ENCODE data around the gene LIFR. TPM values are rescaled to one million over a fixed set of nuclear protein-coding genes. Genes with fewer than 3 reads are reported as not detected.

The LIFR gene
- total RNA-seq, 1 donor from 2014 or later = 16.0 TPM

- no peak overlapping the region for H3K4me3 Mint-ChIP-seq (ENCODE audit: unreplicated experiment)
- H3K4me1 Mint-ChIP-seq (ENCODE audit: low read depth, unreplicated experiment) = no peaks in the 10 kb centered on the region
- Histone ChIP-seq H3K79me2 (ENCODE audit: insufficient read depth, low read length) (no peaks in the 10 kb centered on the region), H3K4me1 (ENCODE audit: insufficient read depth, low read length) (no peaks in the 10 kb centered on the region), H4K20me1 (ENCODE audit: insufficient read depth, low read length) (no peaks in the 10 kb centered on the region), H3K9me3 (ENCODE audit: insufficient read depth, low read depth, low read length) (no peaks in the 10 kb centered on the region), H3K4me3 (ENCODE audit: insufficient read depth, low read depth, low read length) (no peak overlapping the region), H2AFZ (ENCODE audit: low read depth, low read length) (no peak overlapping the region), H3K36me3 (ENCODE audit: insufficient read depth, low read length) (no peaks in the 10 kb centered on the region), H3K27ac (ENCODE audit: low read depth, low read length) (no peak overlapping the region), H3K9ac (ENCODE audit: low read length) (no peak overlapping the region), H3K4me2 (ENCODE audit: low read length) (no peak overlapping the region), H3K27me3 (ENCODE audit: insufficient read depth, low read length) (no peaks in the 10 kb centered on the region)
- DNase-seq (ENCODE audit: low read depth) (no peak), FAIRE-seq (peak; percentile 17)
- TF ChIP-seq CTCF (IDR thresholded peaks at IDR 0.05; ENCODE audit: insufficient read depth, low read depth, low read length) (no peak), EZH2 (IDR thresholded peaks at IDR 0.05; ENCODE audit: insufficient read depth, low read length) (no peak)
- H3K27ac Mint-ChIP-seq (ENCODE audit: unreplicated experiment) = no peak overlapping the region
- H3K27me3 Mint-ChIP-seq (ENCODE audit: low read depth, unreplicated experiment) = no peaks in the 10 kb centered on the region
- peaks cover 9% of the 10 kb centered on the region for H3K36me3 Mint-ChIP-seq (ENCODE audit: low read depth, unreplicated experiment)
- no peaks in the 10 kb centered on the region for H3K9me3 Mint-ChIP-seq (ENCODE audit: unreplicated experiment)
Measured at GRCh38 chr5:38494763-38495162, 61.7 kb downstream of the LIFR start.

GRCh38 chr5:38494175-38494574 is 62.3 kb downstream of the LIFR start:
- no peaks in the 10 kb centered on the region for H4K20me1 ChIP-seq (ENCODE audit: insufficient read depth, low read length)
- Mint-ChIP-seq H3K36me3 (ENCODE audit: low read depth, unreplicated experiment) (peaks cover 8% of the 10 kb centered on the region), H3K9me3 (ENCODE audit: unreplicated experiment) (no peaks in the 10 kb centered on the region), H3K27ac (ENCODE audit: unreplicated experiment) (no peak overlapping the region), H3K4me1 (ENCODE audit: low read depth, unreplicated experiment) (no peaks in the 10 kb centered on the region), H3K4me3 (ENCODE audit: unreplicated experiment) (no peak overlapping the region), H3K27me3 (ENCODE audit: low read depth, unreplicated experiment) (no peaks in the 10 kb centered on the region)
- no peaks in the 10 kb centered on the region for H3K79me2 ChIP-seq (ENCODE audit: insufficient read depth, low read length)
- no peak overlapping the region for H3K4me2 ChIP-seq (ENCODE audit: low read length)
- no peak overlapping the region for H3K4me3 ChIP-seq (ENCODE audit: insufficient read depth, low read depth, low read length)
- no peaks in the 10 kb centered on the region for H3K36me3 ChIP-seq (ENCODE audit: insufficient read depth, low read length)
- H3K27ac ChIP-seq (ENCODE audit: low read depth, low read length) = no peak overlapping the region
- TF ChIP-seq CTCF (IDR thresholded peaks at IDR 0.05; ENCODE audit: insufficient read depth, low read depth, low read length) (no peak), EZH2 (IDR thresholded peaks at IDR 0.05; ENCODE audit: insufficient read depth, low read length) (no peak)
- no peak overlapping the region for H2AFZ ChIP-seq (ENCODE audit: low read depth, low read length)
- H3K9ac ChIP-seq (ENCODE audit: low read length) = no peak overlapping the region
- DNase-seq (ENCODE audit: low read depth) (no peak), FAIRE-seq (no peak)
- no peaks in the 10 kb centered on the region for H3K27me3 ChIP-seq (ENCODE audit: insufficient read depth, low read length)
- no peaks in the 10 kb centered on the region for H3K9me3 ChIP-seq (ENCODE audit: insufficient read depth, low read depth, low read length)
- no peaks in the 10 kb centered on the region for H3K4me1 ChIP-seq (ENCODE audit: insufficient read depth, low read length)

- peaks cover 2% of the 10 kb centered on the region for H3K36me3 ChIP-seq (ENCODE audit: insufficient read depth, low read length)
- peaks cover 7% of the 10 kb centered on the region for H3K4me1 Mint-ChIP-seq (ENCODE audit: low read depth, unreplicated experiment)
- DNase-seq (ENCODE audit: low read depth) (no peak), FAIRE-seq (no peak)
- no peaks in the 10 kb centered on the region for H3K79me2 ChIP-seq (ENCODE audit: insufficient read depth, low read length)
- H3K9me3 Mint-ChIP-seq (ENCODE audit: unreplicated experiment) = no peaks in the 10 kb centered on the region
- H3K4me1 ChIP-seq (ENCODE audit: insufficient read depth, low read length) = no peaks in the 10 kb centered on the region
- H3K27ac Mint-ChIP-seq (ENCODE audit: unreplicated experiment) = no peak overlapping the region
- no peak overlapping the region for H3K9ac ChIP-seq (ENCODE audit: low read length)
- H3K9me3 ChIP-seq (ENCODE audit: insufficient read depth, low read depth, low read length) = no peaks in the 10 kb centered on the region
- peaks cover 14% of the 10 kb centered on the region for H3K36me3 Mint-ChIP-seq (ENCODE audit: low read depth, unreplicated experiment)
- no peaks in the 10 kb centered on the region for H4K20me1 ChIP-seq (ENCODE audit: insufficient read depth, low read length)
- no peak overlapping the region for H3K27ac ChIP-seq (ENCODE audit: low read depth, low read length)
- H3K4me3 Mint-ChIP-seq (ENCODE audit: unreplicated experiment) = no peak overlapping the region
- H3K4me3 ChIP-seq (ENCODE audit: insufficient read depth, low read depth, low read length) = no peak overlapping the region
- H2AFZ ChIP-seq (ENCODE audit: low read depth, low read length) = no peak overlapping the region
- no peaks in the 10 kb centered on the region for H3K27me3 Mint-ChIP-seq (ENCODE audit: low read depth, unreplicated experiment)
- no peaks in the 10 kb centered on the region for H3K27me3 ChIP-seq (ENCODE audit: insufficient read depth, low read length)
- TF ChIP-seq CTCF (IDR thresholded peaks at IDR 0.05; ENCODE audit: insufficient read depth, low read depth, low read length) (no peak), EZH2 (IDR thresholded peaks at IDR 0.05; ENCODE audit: insufficient read depth, low read length) (no peak)
- no peak overlapping the region for H3K4me2 ChIP-seq (ENCODE audit: low read length)
Measured at GRCh38 chr5:38483805-38484398, 72.5 kb downstream of the LIFR start.
